LNCaP clone FGC (cell line): ENCODE data around the gene UCHL5.
A peak's percentile ranks its signal among the peaks of the same experiment; 100 is the strongest.

Experiments
- DNase-seq: peaks from one replicate; pipeline ENCODE4 v3.0.0-alpha.2; 2011; ENCODE audit warnings: low read depth
- H3K4me3 ChIP-seq: 2 replicates; pipeline ENCODE4 v1.5.1; 2011; ENCODE audit warnings: mild to moderate bottlenecking, low read depth, low read length, control low read depth
- TF ChIP-seq, protein P1 (sequence below): IDR thresholded peaks from 2 replicates; pipeline ENCODE4 v1.5.1; 2012; ENCODE audit warnings: mild to moderate bottlenecking; ENCODE audit not compliant: control insufficient read depth, insufficient read depth; ENCODE audit errors: extremely low read depth

Gene UCHL5

DNA sequence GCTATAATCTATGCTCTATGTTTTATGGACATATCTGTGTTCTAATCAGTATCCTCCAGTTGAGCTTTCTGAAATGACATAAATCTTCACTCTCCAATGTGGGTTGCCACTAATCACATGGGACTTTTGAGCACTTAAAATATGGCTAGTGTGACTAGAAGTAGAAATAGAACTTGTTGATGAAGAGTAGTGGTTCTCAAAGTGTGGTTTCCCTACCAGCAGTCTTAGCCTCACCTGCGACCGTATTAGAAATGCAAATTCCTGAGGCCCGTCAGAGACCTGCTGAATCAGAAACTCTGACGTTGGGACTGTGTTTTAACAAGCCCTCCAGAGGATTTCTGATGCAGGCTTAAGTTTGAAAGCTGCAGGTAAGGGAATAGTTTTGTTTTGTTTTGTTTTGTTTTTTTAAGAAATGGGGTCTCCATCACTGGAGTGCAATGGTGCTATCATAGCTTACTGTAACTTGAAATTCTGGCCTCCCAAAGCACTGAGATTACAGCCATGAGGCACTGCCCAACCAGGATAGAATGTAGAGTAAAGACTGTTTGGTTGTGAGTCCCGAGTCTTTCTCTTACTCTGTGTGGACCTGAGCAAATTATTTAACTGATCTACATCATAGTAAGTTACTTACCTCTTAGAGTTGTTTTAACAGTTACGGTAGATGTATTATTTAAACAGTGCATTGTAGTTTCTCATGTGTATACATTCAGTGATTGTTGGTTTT, 24.4 kb upstream of the UCHL5 start:
- DNase-seq: no peak
- TF ChIP-seq, protein P1, sequence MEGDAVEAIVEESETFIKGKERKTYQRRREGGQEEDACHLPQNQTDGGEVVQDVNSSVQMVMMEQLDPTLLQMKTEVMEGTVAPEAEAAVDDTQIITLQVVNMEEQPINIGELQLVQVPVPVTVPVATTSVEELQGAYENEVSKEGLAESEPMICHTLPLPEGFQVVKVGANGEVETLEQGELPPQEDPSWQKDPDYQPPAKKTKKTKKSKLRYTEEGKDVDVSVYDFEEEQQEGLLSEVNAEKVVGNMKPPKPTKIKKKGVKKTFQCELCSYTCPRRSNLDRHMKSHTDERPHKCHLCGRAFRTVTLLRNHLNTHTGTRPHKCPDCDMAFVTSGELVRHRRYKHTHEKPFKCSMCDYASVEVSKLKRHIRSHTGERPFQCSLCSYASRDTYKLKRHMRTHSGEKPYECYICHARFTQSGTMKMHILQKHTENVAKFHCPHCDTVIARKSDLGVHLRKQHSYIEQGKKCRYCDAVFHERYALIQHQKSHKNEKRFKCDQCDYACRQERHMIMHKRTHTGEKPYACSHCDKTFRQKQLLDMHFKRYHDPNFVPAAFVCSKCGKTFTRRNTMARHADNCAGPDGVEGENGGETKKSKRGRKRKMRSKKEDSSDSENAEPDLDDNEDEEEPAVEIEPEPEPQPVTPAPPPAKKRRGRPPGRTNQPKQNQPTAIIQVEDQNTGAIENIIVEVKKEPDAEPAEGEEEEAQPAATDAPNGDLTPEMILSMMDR: no peak
- H3K4me3 ChIP-seq: no peak overlapping the region

DNA sequence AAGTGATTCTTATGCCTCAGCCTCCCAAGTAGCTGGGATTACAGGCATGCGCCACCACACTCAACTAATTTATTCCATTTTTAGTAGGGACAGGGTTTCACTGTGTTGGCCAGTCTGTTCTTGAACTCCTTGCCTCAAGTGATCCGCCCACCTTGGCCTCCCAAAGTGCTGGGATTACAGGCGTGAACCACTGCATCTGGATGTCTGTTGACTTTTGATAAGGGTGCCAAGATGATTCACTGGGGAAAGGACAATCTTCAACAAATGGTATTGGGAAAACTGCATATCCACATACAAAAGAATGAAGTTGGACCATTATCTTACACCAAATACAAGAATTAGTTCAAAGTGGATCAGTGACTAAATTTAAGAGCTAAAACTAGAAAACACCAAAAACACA, 20.0 kb upstream of the UCHL5 start:
- DNase-seq: no peak
- TF ChIP-seq, protein P1: no peak
- no peak overlapping the region for H3K4me3 ChIP-seq

DNA sequence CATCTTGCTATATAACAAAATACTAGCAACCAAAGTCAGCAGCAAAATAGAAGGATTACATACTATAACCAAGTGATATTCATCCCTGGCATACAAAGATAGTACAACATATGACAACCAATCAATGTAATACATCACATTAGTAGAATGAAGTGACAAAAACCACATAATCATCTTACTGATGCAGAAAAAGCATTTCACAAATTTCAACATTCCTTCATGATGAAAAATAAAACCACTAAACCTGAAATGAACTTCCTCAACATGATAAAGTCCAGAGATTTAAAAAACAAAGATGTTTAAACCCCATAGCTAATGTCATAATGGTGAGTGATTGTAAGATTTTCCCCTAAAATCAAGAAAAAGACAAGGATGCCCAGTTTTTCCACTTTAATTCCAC, 18.8 kb upstream of the UCHL5 start:
- TF ChIP-seq, protein P1: no peak
- DNase-seq: no peak

DNA sequence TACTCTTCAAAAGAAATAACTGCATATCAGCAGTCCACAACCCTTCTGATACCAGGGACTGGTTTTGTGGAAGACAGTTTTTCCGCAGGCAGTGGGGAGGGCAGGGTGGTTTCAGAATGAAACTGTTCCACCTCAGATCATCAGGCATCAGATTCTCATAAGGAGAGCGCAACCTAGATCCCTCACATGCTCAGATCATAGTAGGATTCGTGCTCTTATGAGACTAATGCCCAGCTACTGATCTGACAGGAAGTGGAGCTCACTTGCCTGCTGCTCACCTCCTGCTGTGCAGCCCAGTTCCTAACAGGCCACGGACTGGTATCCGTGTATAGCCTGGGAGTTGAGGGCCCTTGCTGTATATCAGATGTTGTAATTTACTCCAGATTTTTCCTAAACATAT, 11.8 kb upstream of the UCHL5 start:
- TF ChIP-seq, protein P1: no peak
- DNase-seq: no peak
- no peak overlapping the region for H3K4me3 ChIP-seq

More for the DNA sequence above, 18.8 kb upstream of the UCHL5 start:
- no peak overlapping the region for H3K4me3 ChIP-seq

DNA sequence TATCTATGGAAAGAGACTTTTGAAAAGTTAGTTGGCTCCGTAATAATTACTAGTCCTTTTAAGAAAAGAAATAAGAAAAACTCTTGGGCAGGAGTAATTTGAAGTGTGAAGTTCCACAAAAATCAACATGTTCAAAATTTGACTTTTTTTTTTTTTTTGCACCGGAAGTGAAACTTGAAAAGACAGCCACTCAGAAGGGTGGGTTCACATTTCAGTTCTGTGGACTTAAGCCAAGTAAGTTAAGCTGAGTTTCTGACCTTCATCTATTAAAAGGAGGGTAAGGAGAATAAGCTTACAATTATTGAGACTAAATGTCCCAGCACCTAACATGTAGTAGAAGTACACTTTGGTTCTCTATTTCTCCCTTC, 11.2 kb upstream of the UCHL5 start:
- no peak overlapping the region for H3K4me3 ChIP-seq
- TF ChIP-seq, protein P1: no peak
- DNase-seq: no peak

DNA sequence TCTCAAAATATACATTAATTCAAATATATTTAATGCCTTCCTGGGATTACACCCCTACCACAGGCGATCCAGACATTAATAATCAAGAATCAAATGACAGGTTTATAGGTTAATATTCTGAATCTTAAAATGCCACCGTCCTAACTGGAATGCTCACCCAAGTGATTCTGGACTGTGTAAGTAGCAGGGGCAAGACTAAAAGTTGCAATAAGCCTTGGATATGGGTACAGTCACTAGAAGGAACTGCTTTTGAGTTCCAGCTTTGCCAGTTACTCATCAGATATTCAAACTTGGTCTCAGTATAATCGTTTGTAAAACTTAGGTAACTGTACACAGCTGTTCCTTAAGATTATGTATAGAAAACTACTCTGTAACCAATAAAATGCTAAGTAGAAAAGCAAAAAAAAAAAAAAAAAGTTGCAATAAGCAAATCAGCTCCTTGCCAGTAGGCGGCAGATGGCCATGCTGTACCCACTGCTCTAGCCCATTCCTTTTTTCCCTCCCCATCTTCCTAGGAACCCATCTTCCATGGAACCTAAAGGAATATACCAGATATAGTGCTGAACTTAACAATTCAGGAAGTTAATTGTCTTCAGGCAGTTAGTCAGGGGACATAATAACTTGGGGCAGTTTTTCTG, 10.7 kb upstream of the UCHL5 start:
- no peak overlapping the region for H3K4me3 ChIP-seq
- no peak for DNase-seq
- TF ChIP-seq, protein P1: peak; percentile 18; the same call in 1 of the 2 replicates
